ENCODE data around the gene BOD1.

The BOD1 gene

DNA sequence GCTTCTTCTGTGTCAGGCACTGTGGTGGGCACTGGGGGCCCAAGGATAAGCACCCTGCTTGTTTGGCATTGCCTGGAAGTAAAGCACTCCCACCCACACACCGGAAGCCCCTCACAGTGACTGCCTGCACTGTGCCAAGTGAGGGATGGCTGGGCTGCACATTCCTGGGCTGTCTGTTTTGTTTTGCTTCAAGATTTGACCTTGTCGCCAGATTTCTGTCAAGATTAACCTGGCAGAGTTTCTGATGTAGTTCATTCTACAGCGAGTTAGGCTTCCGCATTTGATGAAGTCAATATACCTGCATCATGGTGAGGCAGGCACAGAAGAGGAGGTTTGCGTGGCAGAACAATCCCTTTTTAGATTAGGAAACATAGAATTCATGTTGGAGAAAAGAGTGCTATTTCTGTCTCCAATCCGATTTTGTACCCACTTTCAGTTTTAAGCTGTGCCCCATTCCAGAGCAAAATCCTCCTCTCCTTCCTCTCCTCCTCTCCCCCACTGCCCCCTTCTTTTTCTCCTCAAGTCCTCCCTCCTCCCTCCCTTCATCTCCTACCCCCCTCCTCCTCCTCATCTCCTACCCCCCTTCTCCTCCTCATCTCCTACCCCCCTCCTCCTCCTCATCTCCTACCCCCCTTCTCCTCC is 14.4 kb upstream of the BOD1 start:
- FAIRE-seq (no peak), DNase-seq (ENCODE audit: insufficient read length, low spot score) (no peak)
- TF ChIP-seq, protein P1, sequence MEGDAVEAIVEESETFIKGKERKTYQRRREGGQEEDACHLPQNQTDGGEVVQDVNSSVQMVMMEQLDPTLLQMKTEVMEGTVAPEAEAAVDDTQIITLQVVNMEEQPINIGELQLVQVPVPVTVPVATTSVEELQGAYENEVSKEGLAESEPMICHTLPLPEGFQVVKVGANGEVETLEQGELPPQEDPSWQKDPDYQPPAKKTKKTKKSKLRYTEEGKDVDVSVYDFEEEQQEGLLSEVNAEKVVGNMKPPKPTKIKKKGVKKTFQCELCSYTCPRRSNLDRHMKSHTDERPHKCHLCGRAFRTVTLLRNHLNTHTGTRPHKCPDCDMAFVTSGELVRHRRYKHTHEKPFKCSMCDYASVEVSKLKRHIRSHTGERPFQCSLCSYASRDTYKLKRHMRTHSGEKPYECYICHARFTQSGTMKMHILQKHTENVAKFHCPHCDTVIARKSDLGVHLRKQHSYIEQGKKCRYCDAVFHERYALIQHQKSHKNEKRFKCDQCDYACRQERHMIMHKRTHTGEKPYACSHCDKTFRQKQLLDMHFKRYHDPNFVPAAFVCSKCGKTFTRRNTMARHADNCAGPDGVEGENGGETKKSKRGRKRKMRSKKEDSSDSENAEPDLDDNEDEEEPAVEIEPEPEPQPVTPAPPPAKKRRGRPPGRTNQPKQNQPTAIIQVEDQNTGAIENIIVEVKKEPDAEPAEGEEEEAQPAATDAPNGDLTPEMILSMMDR (IDR thresholded peaks at IDR 0.05; ENCODE audit: insufficient read depth, missing control alignments), result no peak

DNA sequence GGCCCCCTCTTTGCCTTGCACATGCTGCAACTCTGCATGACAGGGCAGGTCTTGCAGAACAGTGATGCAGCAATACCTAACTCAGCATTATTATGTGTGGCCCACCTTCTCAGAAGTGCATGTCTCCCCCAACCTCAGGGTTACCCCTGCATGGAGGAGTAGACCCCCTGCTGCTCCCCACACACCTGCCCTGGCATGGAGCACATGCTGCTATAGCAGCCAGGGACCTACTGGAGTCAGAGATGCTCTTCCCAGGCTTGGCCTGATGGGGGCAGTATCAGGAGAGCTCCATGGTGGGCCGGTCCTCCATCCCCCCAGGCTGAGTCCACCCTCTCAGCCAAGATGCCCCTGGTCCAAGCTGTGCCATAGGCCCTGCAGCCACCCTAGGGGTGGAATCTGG is 13.2 kb upstream of the BOD1 start:
- DNase-seq (ENCODE audit: insufficient read length, low spot score), result no peak
- TF ChIP-seq, protein P1 (IDR thresholded peaks at IDR 0.05; ENCODE audit: insufficient read depth, missing control alignments), result peak; percentile 8
- FAIRE-seq, result no peak

DNA sequence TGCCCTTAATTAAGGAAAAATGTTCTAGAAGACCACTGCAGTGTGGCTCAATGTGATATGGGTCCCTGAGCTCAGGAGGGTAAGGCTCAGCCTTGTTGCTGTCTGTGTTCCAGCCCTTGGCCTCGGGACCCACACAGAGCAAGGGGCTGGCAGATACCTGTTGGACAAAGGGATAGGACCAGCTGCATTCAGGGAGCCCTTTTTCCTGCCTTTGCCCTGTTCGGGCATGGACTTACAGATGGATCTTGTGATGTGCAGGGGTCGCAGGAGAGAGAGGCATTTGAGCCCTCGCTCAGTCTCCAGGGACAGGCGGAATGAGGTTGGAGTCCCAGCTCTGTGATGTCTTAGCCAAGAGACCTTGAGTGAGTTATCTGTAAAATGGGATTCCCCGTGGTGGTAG is 12.1 kb upstream of the BOD1 start:
- DNase-seq (ENCODE audit: insufficient read length, low spot score), result no peak
- FAIRE-seq, result no peak
- TF ChIP-seq, protein P1 (IDR thresholded peaks at IDR 0.05; ENCODE audit: insufficient read depth, missing control alignments), result no peak

DNA sequence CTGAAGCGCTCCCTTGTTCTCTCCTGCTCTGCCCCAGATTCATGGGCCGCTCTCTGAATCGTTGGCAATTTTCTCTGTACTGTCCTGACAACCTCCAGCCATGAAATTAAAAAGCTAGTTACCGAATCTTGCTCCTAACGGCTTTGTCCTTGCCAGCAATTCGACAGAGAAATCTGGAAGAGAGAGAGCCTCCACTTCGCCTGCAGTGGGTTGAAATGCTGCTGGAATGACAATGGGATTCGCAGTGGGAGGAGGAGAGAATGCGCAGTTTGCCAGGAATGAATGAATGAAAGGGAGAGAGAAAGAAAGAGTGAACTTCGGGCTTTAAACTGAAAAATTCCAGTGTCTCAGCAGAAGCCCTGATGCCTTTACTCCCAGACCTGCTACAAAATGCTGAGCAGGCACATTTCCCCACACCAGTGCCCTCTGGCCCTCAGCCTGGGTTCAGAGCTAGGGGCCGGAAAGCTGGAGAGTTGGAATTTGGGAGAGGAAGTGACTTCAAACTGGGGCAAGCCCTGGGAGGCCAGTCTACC is 11.5 kb upstream of the BOD1 start:
- no peak for DNase-seq (ENCODE audit: insufficient read length, low spot score)

DNA sequence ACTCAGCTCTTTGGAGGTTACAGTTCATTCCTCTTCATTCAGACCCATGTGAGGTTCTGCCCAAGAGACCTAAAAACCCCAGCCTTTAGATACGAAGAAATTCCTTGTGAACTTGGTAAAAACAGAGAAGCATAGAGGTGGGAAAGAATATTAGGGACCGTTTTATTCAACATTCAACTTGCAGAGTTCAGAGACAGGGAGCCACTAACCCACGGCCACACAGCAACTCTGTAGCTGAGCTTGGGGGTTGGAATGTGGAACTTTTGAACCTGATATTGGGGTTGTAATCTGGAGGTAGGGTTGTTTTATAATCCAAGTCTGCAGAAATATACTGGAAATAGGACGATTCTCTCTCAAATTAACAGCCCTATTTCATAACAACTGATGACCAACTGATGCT is 10.8 kb upstream of the BOD1 start:
- TF ChIP-seq, protein P1 (IDR thresholded peaks at IDR 0.05; ENCODE audit: insufficient read depth, missing control alignments), result no peak
- FAIRE-seq, result no peak
- no peak for DNase-seq (ENCODE audit: insufficient read length, low spot score)

More for the DNA sequence above, 11.5 kb upstream of the BOD1 start:
- TF ChIP-seq, protein P1 (IDR thresholded peaks at IDR 0.05; ENCODE audit: insufficient read depth, missing control alignments), result no peak
- FAIRE-seq, result no peak

DNA sequence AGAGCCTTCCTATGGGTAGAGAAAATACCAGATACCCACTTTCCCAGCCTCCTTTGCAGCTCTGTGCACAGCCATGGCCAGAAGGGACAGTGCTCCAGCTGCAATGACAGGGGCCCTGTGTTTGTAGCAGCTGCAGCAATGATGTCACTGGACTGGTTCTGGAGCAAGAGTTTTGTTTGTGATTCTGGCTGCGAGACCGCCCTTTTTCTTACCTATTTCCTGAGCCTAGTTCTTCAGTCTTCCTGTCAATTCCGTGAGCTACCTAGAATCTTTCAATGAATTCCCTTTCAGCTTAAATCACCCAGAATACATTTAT is 10.0 kb upstream of the BOD1 start:
- DNase-seq (ENCODE audit: insufficient read length, low spot score), result no peak
- TF ChIP-seq, protein P1 (IDR thresholded peaks at IDR 0.05; ENCODE audit: insufficient read depth, missing control alignments), result no peak
- no peak for FAIRE-seq

DNA sequence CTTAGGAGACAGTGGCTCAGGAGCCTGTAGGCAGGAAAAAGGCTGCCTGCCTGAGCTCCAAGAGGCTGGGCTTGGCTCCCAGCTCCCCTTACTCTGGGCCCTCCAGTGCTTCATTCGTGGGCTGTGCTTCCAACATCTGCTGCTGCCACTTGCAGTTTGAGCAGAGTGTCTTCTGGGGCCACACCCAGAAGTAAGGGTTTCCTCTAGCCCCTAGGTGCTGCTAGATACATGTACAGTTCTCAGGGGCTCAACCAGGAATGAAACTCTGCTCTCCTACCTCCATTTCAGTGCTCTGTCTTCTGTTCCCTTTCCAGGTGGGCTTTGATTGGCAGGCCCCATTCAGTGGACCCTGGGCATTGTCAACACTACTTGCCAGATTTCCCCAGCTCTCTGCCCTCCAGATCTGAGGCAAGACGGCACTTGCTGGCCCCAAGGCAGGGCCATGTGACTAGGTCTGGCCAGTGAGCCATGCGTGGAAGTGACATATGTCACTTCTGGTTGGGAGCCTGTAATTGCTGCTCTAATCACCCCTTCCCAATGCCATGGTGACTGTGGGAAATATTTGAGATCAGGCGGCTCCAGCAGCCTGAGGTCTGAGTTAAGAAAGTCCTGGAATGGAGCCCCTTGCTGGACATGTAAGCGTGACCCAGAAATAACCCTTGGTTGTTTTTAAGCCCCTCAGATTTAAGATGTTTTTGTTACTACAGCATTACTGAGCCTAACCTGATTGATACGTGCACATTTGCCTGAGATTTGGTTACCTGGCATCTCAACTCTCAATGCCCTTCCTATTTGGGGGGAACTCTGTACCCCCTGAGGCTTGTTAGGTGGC is 9.4 kb upstream of the BOD1 start:
- DNase-seq (ENCODE audit: insufficient read length, low spot score) (no peak), FAIRE-seq (no peak)
- TF ChIP-seq, protein P1 (IDR thresholded peaks at IDR 0.05; ENCODE audit: insufficient read depth, missing control alignments), result no peak
